ENCODE measurements around the gene NOS2.
"Not testable (repeated sequence)": the region's sequence is repeated elsewhere in the genome, so short reads cannot be mapped to it uniquely, and the experiment has no call there.

NOS2 gene

GRCh38 chr17:27748360-27748825 is 51.9 kb downstream of the NOS2 start:
- Histone ChIP-seq H3K9ac (ENCODE audit: low read length) (no peak overlapping the region), H3K9me3 (ENCODE audit: low read length) (no peaks in the 10 kb centered on the region), H3K36me3 (ENCODE audit: insufficient read depth, low read length) (no peaks in the 10 kb centered on the region), H3K4me1 (ENCODE audit: insufficient read depth, low read length) (no peaks in the 10 kb centered on the region), H3K27me3 (ENCODE audit: control insufficient read depth in 1 of 2, insufficient read depth in 2 of 2, low read length in 2 of 2) (no peaks in the 10 kb centered on the region), H3K4me3 (ENCODE audit: low read depth in 1 of 2, low read length in 2 of 2) (no peak overlapping the region), H3K27ac (ENCODE audit: low read depth, low read length) (no peak overlapping the region)

GRCh38 chr17:27747462-27748359 is 52.6 kb downstream of the NOS2 start:
- no peaks in the 10 kb centered on the region for H3K4me1 ChIP-seq (ENCODE audit: insufficient read depth, low read length)
- H3K27me3 ChIP-seq (ENCODE audit: control insufficient read depth in 1 of 2, insufficient read depth in 2 of 2, low read length in 2 of 2), result no peaks in the 10 kb centered on the region
- no peak overlapping the region for H3K9ac ChIP-seq (ENCODE audit: low read length)
- no peak overlapping the region for H3K4me3 ChIP-seq (ENCODE audit: low read depth in 1 of 2, low read length in 2 of 2)
- no peaks in the 10 kb centered on the region for H3K9me3 ChIP-seq (ENCODE audit: low read length)
- H3K27ac ChIP-seq (ENCODE audit: low read depth, low read length), result no peak overlapping the region
- no peaks in the 10 kb centered on the region for H3K36me3 ChIP-seq (ENCODE audit: insufficient read depth, low read length)

DNA sequence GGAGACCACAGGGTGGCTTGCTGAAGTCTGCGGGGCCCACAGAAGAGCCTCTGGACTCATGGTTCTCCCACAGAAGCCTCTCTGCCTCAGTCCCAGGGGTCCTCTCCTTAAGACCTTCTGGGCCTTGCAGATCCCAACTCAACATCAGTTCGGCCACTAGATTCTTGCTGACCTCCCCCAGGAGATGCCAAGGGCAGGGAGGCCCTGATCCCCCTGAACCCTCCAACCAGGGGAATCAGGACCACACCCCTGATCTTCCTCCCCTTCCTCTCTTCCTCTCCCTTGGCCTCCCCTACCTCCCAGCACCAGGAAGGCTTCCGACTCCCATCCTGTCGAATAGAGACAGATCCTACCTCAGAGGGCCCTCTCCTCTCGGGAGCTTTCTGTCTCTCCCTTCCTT is 53.4 kb downstream of the NOS2 start:
- H3K9ac ChIP-seq (ENCODE audit: low read length), result no peak overlapping the region
- H3K4me1 ChIP-seq (ENCODE audit: insufficient read depth, low read length), result no peaks in the 10 kb centered on the region
- H3K27me3 ChIP-seq (ENCODE audit: control insufficient read depth in 1 of 2, insufficient read depth in 2 of 2, low read length in 2 of 2), result no peaks in the 10 kb centered on the region
- H3K9me3 ChIP-seq (ENCODE audit: low read length), result no peaks in the 10 kb centered on the region
- no peak overlapping the region for H3K27ac ChIP-seq (ENCODE audit: low read depth, low read length)
- no peaks in the 10 kb centered on the region for H3K36me3 ChIP-seq (ENCODE audit: insufficient read depth, low read length)
- H3K4me3 ChIP-seq (ENCODE audit: low read depth in 1 of 2, low read length in 2 of 2), result no peak overlapping the region

DNA sequence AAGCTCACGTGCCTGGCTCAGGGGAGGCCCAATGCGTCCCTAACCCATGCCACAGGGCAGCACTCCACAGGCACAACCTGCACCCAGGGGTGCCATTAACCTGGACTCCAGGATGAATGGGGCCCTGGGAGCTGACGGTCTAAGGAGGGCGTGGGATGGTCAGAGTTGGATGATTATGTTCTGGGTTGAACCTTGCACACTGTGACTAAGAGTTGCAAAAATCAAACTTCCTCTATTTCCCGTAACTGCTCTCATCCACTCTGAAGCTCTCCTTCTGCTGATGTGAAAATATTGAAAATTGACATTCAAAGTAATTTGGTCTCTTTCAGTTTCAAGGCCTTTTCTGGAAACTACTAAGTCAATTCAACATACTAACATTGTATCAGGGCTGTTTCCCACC is 54.0 kb downstream of the NOS2 start:
- not testable (repeated sequence) for H3K27ac ChIP-seq (ENCODE audit: low read depth, low read length); H3K27me3 ChIP-seq (ENCODE audit: control insufficient read depth in 1 of 2, insufficient read depth in 2 of 2, low read length in 2 of 2); H3K9me3 ChIP-seq (ENCODE audit: low read length); H3K4me3 ChIP-seq (ENCODE audit: low read depth in 1 of 2, low read length in 2 of 2); H3K9ac ChIP-seq (ENCODE audit: low read length); H3K4me1 ChIP-seq (ENCODE audit: insufficient read depth, low read length); H3K36me3 ChIP-seq (ENCODE audit: insufficient read depth, low read length)

GRCh38 chr17:27745207-27745830 is 55.0 kb downstream of the NOS2 start:
- not testable (repeated sequence) for H3K4me3 ChIP-seq (ENCODE audit: low read depth in 1 of 2, low read length in 2 of 2); H3K9me3 ChIP-seq (ENCODE audit: low read length)

DNA sequence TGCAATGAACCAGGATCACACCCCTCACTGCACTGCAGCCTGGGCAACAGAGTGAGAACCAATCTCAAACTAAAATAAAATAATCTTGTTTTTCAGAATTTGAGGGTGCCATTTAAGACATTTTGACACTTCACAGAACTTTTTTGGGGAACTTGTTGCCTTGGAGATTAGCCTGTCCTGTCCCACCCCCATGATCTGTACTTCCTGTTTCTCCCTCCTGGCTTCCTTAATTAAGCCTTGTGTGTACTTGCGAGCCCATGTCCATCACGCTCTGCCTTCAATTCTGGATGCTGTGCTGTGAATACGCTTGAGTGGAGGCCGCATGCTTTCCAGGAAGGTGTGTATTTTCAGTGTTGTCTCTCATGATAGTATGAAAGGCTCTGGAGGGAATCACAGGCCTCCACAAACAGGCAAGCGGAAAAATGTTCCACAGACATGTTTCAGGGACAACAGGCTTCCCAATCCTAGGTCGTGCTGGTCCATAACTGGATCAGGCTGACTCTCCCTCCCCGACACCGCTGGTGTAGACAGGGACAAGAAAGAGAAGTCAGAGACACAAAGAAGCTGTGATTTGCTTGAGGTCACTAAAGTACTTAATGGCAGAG is 56.9 kb downstream of the NOS2 start:
- Histone ChIP-seq H3K36me3 (ENCODE audit: insufficient read depth, low read length) (no peaks in the 10 kb centered on the region), H3K27ac (ENCODE audit: low read depth, low read length) (no peak overlapping the region), H3K27me3 (ENCODE audit: control insufficient read depth in 1 of 2, insufficient read depth in 2 of 2, low read length in 2 of 2) (no peaks in the 10 kb centered on the region), H3K4me1 (ENCODE audit: insufficient read depth, low read length) (no peaks in the 10 kb centered on the region), H3K9me3 (ENCODE audit: low read length) (no peaks in the 10 kb centered on the region), H3K4me3 (ENCODE audit: low read depth in 1 of 2, low read length in 2 of 2) (no peak overlapping the region), H3K9ac (ENCODE audit: low read length) (no peak overlapping the region)

More at GRCh38 chr17:27745207-27745830, 55.0 kb downstream of the NOS2 start:
- not testable (repeated sequence) for H3K27me3 ChIP-seq (ENCODE audit: control insufficient read depth in 1 of 2, insufficient read depth in 2 of 2, low read length in 2 of 2); H3K27ac ChIP-seq (ENCODE audit: low read depth, low read length); H3K36me3 ChIP-seq (ENCODE audit: insufficient read depth, low read length); H3K4me1 ChIP-seq (ENCODE audit: insufficient read depth, low read length); H3K9ac ChIP-seq (ENCODE audit: low read length)

- no peak overlapping the region for H3K27ac ChIP-seq (ENCODE audit: low read depth, low read length)
Observed at GRCh38 chr17:27741971-27742575, 58.3 kb downstream of the NOS2 start.

GRCh38 chr17:27741361-27741861 is 58.9 kb downstream of the NOS2 start:
- no peak overlapping the region for H3K27ac ChIP-seq (ENCODE audit: low read depth, low read length)
- H3K9ac ChIP-seq (ENCODE audit: low read length), result no peak overlapping the region
- H3K4me1 ChIP-seq (ENCODE audit: insufficient read depth, low read length), result no peaks in the 10 kb centered on the region
- H3K36me3 ChIP-seq (ENCODE audit: insufficient read depth, low read length), result no peaks in the 10 kb centered on the region
- no peak overlapping the region for H3K4me3 ChIP-seq (ENCODE audit: low read depth in 1 of 2, low read length in 2 of 2)
- no peaks in the 10 kb centered on the region for H3K9me3 ChIP-seq (ENCODE audit: low read length)
- H3K27me3 ChIP-seq (ENCODE audit: control insufficient read depth in 1 of 2, insufficient read depth in 2 of 2, low read length in 2 of 2), result no peaks in the 10 kb centered on the region

More at GRCh38 chr17:27741971-27742575, 58.3 kb downstream of the NOS2 start:
- no peaks in the 10 kb centered on the region for H3K4me1 ChIP-seq (ENCODE audit: insufficient read depth, low read length)
- H3K9ac ChIP-seq (ENCODE audit: low read length), result no peak overlapping the region
- H3K36me3 ChIP-seq (ENCODE audit: insufficient read depth, low read length), result no peaks in the 10 kb centered on the region
- H3K9me3 ChIP-seq (ENCODE audit: low read length), result no peaks in the 10 kb centered on the region
- H3K27me3 ChIP-seq (ENCODE audit: control insufficient read depth in 1 of 2, insufficient read depth in 2 of 2, low read length in 2 of 2), result no peaks in the 10 kb centered on the region
- H3K4me3 ChIP-seq (ENCODE audit: low read depth in 1 of 2, low read length in 2 of 2), result no peak overlapping the region

DNA sequence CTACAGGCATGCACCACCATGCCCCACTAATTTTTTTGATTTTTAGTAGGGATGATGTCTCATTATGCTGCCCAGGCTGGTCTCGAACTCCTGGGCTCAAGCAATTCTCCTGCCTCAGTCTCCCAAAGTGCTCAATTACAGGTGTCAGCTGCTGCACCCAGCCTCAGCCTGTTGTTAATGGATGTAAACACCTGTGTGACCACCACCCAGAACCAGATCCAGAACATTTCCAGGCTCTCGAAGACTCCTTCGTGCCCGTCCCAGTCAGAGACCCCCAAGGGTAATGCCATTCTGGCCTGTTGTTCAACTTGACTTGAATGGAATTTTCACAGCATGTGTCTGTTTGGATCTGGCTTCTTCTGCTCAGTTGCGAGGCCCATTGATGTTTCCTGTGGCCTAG is 59.8 kb downstream of the NOS2 start:
- H3K9me3 ChIP-seq (ENCODE audit: low read length); H3K27ac ChIP-seq (ENCODE audit: low read depth, low read length); H3K36me3 ChIP-seq (ENCODE audit: insufficient read depth, low read length); H3K4me1 ChIP-seq (ENCODE audit: insufficient read depth, low read length); H3K9ac ChIP-seq (ENCODE audit: low read length); H3K27me3 ChIP-seq (ENCODE audit: control insufficient read depth in 1 of 2, insufficient read depth in 2 of 2, low read length in 2 of 2); H3K4me3 ChIP-seq (ENCODE audit: low read depth in 1 of 2, low read length in 2 of 2): not testable (repeated sequence)

DNA sequence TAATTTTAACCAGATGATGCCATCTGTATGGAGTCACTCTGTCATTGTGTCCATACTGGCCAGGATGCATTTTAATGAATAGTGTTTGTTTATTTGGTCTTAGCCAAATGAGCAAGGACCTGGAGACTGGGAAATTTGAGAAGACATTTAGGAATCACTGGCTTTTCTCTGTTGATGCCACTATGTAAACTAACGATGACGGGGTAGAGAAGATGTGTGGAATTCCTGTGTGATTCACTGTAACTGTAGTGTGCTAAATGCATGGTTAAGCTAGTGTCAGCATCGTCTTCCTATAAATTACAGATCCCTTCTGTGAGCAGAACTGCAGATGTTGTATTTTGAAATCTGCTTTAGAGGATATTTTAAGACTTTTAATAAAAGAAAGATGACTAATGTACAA is 66.6 kb downstream of the NOS2 start:
- H3K4me3 ChIP-seq (ENCODE audit: low read depth in 1 of 2, low read length in 2 of 2), result no peak overlapping the region
- no peaks in the 10 kb centered on the region for H3K4me1 ChIP-seq (ENCODE audit: insufficient read depth, low read length)
- H3K27me3 ChIP-seq (ENCODE audit: control insufficient read depth in 1 of 2, insufficient read depth in 2 of 2, low read length in 2 of 2), result no peaks in the 10 kb centered on the region
- H3K9ac ChIP-seq (ENCODE audit: low read length), result no peak overlapping the region
- no peaks in the 10 kb centered on the region for H3K9me3 ChIP-seq (ENCODE audit: low read length)
- H3K27ac ChIP-seq (ENCODE audit: low read depth, low read length), result no peak overlapping the region
- H3K36me3 ChIP-seq (ENCODE audit: insufficient read depth, low read length), result no peaks in the 10 kb centered on the region

DNA sequence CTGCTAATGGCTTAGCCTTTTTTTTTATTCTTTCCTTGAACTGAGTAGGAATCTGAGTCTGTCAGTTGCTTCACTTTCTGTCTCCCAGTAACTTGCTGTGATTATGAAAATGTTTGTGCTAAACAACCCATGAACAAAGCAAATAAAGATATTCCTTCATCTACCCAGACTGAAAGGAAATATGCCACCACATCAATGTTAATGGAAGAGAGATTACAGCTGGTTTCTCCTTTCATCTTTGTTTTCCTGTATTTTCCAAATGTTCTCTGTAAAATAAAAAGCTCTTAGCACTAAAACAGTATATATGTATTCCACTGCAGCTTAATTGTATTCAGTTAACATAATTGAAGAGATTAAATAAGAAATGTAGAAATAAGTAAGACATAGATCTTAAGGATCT is 67.6 kb downstream of the NOS2 start:
- H3K36me3 ChIP-seq (ENCODE audit: insufficient read depth, low read length); H3K27ac ChIP-seq (ENCODE audit: low read depth, low read length); H3K27me3 ChIP-seq (ENCODE audit: control insufficient read depth in 1 of 2, insufficient read depth in 2 of 2, low read length in 2 of 2); H3K9me3 ChIP-seq (ENCODE audit: low read length); H3K4me3 ChIP-seq (ENCODE audit: low read depth in 1 of 2, low read length in 2 of 2); H3K4me1 ChIP-seq (ENCODE audit: insufficient read depth, low read length); H3K9ac ChIP-seq (ENCODE audit: low read length): not testable (repeated sequence)
